Keratinocyte (primary cell): Measurements from ENCODE around the gene DLGAP1.

Source experiments
- CTCF ChIP-seq, 3 experiments: IDR thresholded peaks in 1 of 3; conservative IDR thresholded peaks in 1 of 3; optimal IDR thresholded peaks in 1 of 3; 2 replicates in 2 of 3; 3 replicates in 1 of 3; pipeline versions ENCODE3 to v1.5.1; 2011; ENCODE audit warnings: low read length in 3 of 3, mild to moderate bottlenecking in 3 of 3, moderate library complexity in 2 of 3, control low read depth in 1 of 3, inconsistent platforms in 1 of 3; ENCODE audit not compliant: insufficient read depth in 2 of 3; ENCODE audit errors: extremely low read depth in 1 of 3
- EZH2 ChIP-seq: IDR thresholded peaks from one replicate; pipeline ENCODE4 v1.6.1; 2012; ENCODE audit warnings: inconsistent platforms, mild to moderate bottlenecking, low read length, moderate library complexity

GRCh38 chr18:3713166-3713565 is 741.9 kb downstream of the DLGAP1 start:
- TF ChIP-seq CTCF (optimal IDR thresholded peaks at IDR 0.05 in 1 of 3, IDR thresholded peaks at IDR 0.05 in 1 of 3, conservative IDR thresholded peaks at IDR 0.05 in 1 of 3; ENCODE audit: extremely low read depth in 1 of 3, insufficient read depth in 2 of 3, low read length in 3 of 3) (no peak), EZH2 (no peak)
